Left ventricle myocardium inferior (tissue), 1 donor: Measurements from ENCODE around the gene RIGI. TPM values are rescaled to one million over a fixed set of nuclear protein-coding genes. Genes with fewer than 3 reads are reported as not detected.
"Not testable (repeated sequence)": the region's sequence is repeated elsewhere in the genome, so short reads cannot be mapped to it uniquely, and the experiment has no call there.

Source experiments
- DNase-seq: peaks from one replicate; pipeline ENCODE4 v3.0.0-alpha.2; 2020
- H3K27ac ChIP-seq: fragments of 200-600 bp; replicated peaks from 2 replicates; pipeline ENCODE4 v1.8.0; 2021
- H3K27me3 ChIP-seq: fragments of 200-600 bp; 2 replicates; pipeline ENCODE4 v1.8.0; 2021; ENCODE audit warnings: low read depth
- H3K36me3 ChIP-seq: fragments of 200-600 bp; 2 replicates; pipeline ENCODE4 v1.8.0; 2021
- H3K4me1 ChIP-seq: fragments of 200-600 bp; 2 replicates; pipeline ENCODE4 v1.8.0; 2021
- H3K4me3 ChIP-seq: fragments of 200-600 bp; 2 replicates; pipeline ENCODE4 v1.8.0; 2021; ENCODE audit warnings: mild to moderate bottlenecking, moderate library complexity
- H3K9me3 ChIP-seq: fragments of 200-600 bp; replicated peaks from 2 replicates; pipeline ENCODE4 v1.8.0; 2021
- intact Hi-C: fragments of 100-400 bp; cut with micrococcal nuclease; formaldehyde crosslinking; loops from one replicate; pipeline ENCODE4 v1.11.0; 2022
- total RNA-seq: library from RNA; stranded (reverse); fragmentation: NEBNext Ultra II Directional; extraction: Animal tissue kit (Norgen Biotek cat#: 25700); gene quantifications from one replicate; pipeline ENCODE4 v1.2.1, GENCODE V29; 2021
- TF ChIP-seq, protein P1 (sequence below): fragments of 200-600 bp; IDR thresholded peaks from 2 replicates; pipeline ENCODE4 v1.8.0; 2021; ENCODE audit warnings: antibody characterized with exemption, mild to moderate bottlenecking, borderline replicate concordance
- donor health status: DM: no; HTN: yes; CAD: no; lungs with severe emphysema.

The RIGI gene
- total RNA-seq, 1 donor from 2014 or later, result 3.8 TPM

DNA sequence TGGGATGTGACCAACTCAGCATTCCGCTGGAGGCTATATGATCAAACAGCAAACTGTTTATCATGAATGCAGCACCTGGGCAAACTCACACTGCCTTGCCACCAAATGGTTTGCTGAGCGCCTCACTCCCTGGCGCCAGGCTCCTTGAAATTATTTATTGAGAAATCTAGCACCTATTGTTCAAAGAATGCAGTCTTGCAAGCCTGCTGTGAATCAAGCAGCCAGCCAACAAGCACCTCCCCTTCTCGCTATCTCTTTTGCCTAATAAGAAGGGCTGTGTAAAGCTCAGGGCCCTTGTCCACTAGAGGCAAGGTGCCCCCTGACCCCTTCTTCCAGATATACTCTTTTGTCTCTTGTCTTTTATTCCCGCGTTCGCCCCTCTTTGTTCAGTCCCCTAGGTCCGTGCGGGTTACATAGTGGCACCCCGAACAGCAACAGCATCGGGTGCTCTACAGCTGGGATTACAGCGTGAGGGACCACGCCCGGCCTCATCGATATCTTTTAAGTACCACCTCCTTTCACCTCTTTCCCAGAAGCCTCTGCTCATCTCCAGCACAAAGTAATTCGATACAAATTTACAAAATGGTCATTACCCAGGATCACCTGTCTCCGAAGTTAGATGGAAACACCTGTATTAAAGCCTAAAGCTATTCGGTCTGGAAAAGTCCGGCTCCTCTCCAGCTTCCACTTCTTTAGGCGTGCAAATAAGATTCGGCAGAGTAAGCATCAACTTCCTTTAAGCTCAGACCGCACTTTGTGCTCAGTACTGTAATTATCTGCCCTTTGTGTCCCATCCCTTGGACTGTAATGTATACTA, 896 bp downstream of the RIGI start:
- H3K9me3 ChIP-seq, result no peaks in the 10 kb centered on the region
- peak overlapping the region; percentile 76 for H3K4me3 ChIP-seq
- peak overlapping the region; percentile 88 for H3K27ac ChIP-seq
- DNase-seq, result no peak
- TF ChIP-seq, protein P1, sequence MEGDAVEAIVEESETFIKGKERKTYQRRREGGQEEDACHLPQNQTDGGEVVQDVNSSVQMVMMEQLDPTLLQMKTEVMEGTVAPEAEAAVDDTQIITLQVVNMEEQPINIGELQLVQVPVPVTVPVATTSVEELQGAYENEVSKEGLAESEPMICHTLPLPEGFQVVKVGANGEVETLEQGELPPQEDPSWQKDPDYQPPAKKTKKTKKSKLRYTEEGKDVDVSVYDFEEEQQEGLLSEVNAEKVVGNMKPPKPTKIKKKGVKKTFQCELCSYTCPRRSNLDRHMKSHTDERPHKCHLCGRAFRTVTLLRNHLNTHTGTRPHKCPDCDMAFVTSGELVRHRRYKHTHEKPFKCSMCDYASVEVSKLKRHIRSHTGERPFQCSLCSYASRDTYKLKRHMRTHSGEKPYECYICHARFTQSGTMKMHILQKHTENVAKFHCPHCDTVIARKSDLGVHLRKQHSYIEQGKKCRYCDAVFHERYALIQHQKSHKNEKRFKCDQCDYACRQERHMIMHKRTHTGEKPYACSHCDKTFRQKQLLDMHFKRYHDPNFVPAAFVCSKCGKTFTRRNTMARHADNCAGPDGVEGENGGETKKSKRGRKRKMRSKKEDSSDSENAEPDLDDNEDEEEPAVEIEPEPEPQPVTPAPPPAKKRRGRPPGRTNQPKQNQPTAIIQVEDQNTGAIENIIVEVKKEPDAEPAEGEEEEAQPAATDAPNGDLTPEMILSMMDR, result no peak
- intact Hi-C loops, result no loop called here
- no peaks in the 10 kb centered on the region for H3K36me3 ChIP-seq
- peaks cover 43% of the 10 kb centered on the region for H3K4me1 ChIP-seq
- no peaks in the 10 kb centered on the region for H3K27me3 ChIP-seq

DNA sequence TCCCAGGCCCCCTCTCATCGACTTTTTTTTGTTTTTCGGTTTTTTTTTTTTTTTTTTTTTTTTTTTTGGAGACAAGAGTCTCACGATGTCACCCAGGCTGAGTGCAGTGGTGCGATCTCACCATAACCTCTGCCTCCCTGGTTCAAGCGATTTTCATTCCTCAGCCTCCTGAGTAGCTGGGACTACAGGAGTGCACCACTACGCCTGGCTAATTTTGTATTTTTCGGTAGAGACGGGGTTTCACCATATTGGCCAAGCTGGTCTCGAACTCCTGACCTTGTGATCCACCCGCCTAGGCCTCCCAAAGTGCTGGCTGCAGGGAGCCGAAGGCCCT, 1.5 kb downstream of the RIGI start:
- intact Hi-C loops, H3K9me3 ChIP-seq, H3K27ac ChIP-seq, H3K27me3 ChIP-seq, H3K36me3 ChIP-seq, DNase-seq: not testable (repeated sequence)
- Histone ChIP-seq H3K4me3 (peak overlapping the region; percentile 76), H3K4me1 (peaks cover 43% of the 10 kb centered on the region)

DNA sequence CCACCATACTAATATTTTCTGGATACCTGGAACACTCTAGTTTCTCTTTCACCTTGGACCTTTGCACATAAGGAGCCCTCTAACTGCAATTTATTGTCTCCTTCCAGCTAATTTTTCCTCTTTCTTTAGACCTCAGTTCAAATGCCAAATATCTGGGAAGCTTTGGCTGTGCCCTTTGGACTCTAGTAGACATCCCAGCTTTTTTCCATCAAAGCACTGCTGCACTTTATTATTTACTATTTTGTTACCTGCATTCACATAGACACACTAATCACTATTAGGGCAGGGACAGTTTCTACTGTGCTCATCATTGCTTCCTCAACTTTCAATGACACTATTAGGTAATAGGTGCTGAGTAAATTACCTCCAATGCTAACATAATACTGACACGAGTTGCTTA, 2.1 kb downstream of the RIGI start:
- TF ChIP-seq, protein P1, result no peak
- no peaks in the 10 kb centered on the region for H3K9me3 ChIP-seq
- DNase-seq, result no peak
- H3K4me3 ChIP-seq, result no peak overlapping the region
- intact Hi-C loops, result no loop called here
- H3K4me1 ChIP-seq, result peaks cover 43% of the 10 kb centered on the region
- no peaks in the 10 kb centered on the region for H3K36me3 ChIP-seq
- H3K27ac ChIP-seq, result no peak overlapping the region
- H3K27me3 ChIP-seq, result no peaks in the 10 kb centered on the region

DNA sequence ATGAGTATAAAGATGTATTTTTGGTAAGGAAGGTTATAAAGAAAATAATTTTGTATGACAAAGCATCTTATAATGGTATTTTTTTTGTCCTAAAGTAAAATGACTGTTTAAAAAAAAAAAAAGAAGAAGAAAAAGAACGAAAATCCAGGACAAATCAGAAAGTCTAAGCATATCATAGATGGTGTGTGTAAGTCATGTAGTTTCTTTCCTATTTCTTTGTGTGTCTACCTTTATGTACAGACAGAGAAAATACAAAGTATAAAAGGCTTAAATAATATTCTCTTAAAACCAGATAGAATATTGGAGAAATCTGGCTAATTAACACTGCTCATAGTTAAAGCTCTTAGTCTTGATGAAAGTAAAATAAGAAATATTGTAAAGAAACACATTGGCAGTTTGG, 7.7 kb downstream of the RIGI start:
- Histone ChIP-seq H3K27me3 (no peaks in the 10 kb centered on the region), H3K4me1 (peaks cover 5% of the 10 kb centered on the region), H3K27ac (no peak overlapping the region), H3K36me3 (no peaks in the 10 kb centered on the region), H3K4me3 (no peak overlapping the region), H3K9me3 (peaks cover 9% of the 10 kb centered on the region)
- DNase-seq, result no peak
- intact Hi-C loops, result loop anchor here (10.0 kb wide), 1 partner anchor 63 kb away; no protein-coding TSS in a partner anchor
- TF ChIP-seq, protein P1, result no peak

DNA sequence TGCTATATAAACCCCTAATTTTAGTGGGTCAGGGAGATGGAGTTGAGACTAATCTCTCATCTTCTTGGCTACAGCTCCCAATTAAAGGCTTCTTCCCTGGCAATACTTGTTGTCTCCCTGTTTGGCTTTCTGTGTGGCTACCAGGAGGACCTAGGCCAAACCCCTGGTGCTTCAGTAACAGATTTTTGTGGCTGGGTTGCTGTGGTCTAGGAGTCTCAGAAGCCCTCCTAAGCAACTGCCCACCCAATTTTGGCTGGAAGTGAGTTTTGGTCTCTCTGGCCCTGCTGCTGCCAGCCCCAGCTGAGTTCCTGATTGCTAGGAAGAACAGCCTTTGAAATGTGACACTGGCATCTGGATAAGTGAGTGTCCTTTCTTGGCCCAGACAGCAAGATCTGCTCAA, 9.8 kb downstream of the RIGI start:
- no peak for DNase-seq
- H3K27ac ChIP-seq, result no peak overlapping the region
- TF ChIP-seq, protein P1, result no peak
- intact Hi-C loops, result loop anchor here (10.0 kb wide), 1 partner anchor 61 kb away; no protein-coding TSS in a partner anchor
- H3K4me3 ChIP-seq, result no peak overlapping the region
- peaks cover 9% of the 10 kb centered on the region for H3K9me3 ChIP-seq
- H3K4me1 ChIP-seq, result no peaks in the 10 kb centered on the region
- H3K36me3 ChIP-seq, result no peaks in the 10 kb centered on the region
- H3K27me3 ChIP-seq, result no peaks in the 10 kb centered on the region

DNA sequence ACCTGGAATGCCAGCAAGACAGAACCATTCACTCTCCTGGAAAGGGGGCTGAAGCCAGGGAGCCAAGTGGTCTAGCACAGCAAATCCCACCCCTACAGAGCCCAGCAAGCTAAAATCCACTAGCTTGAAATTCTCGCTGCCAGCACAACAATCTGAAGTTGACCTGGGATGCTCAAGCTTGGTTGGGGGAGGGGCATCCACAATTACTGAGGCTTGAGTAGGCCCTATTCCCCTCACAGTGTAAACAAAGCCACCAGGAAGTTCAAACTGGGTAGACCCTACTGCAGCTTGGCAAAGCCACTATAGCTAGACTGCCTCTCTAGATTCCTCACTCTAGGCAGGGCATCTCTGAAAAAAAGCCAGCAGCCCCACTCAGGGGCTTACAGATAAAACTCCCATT, 17.3 kb downstream of the RIGI start:
- Histone ChIP-seq H3K9me3 (no peaks in the 10 kb centered on the region), H3K4me1 (no peaks in the 10 kb centered on the region), H3K4me3 (no peak overlapping the region), H3K36me3 (no peaks in the 10 kb centered on the region), H3K27me3 (no peaks in the 10 kb centered on the region), H3K27ac (no peak overlapping the region)
- TF ChIP-seq, protein P1, result no peak
- no peak for DNase-seq
- intact Hi-C loops, result no loop called here
